RWPE2 (cell line): ENCODE results near the gene FBRSL1.

Experiments
- ATAC-seq: fragments of 200-7000 bp; cut with Tn5 transposase; 3 replicates; pipeline ENCODE4 v1.9.1; 2021; ENCODE audit warnings: low read depth
- DNase-seq: peaks from one replicate; pipeline ENCODE4 v3.0.0-alpha.2; 2020; ENCODE audit warnings: low spot score
- H3K27ac ChIP-seq: fragments of 450-650 bp; 2 replicates; pipeline ENCODE4 v1.5.1; 2017; ENCODE audit warnings: mild to moderate bottlenecking; ENCODE audit not compliant: poor library complexity, severe bottlenecking
- H3K27me3 ChIP-seq: fragments of 250-450 bp; sonication (Bioruptor Pico); 2 replicates; pipeline ENCODE4 v1.5.1; 2021; ENCODE audit warnings: mild to moderate bottlenecking, moderate library complexity; ENCODE audit not compliant: insufficient read depth, poor library complexity, severe bottlenecking
- H3K36me3 ChIP-seq: fragments of 250-450 bp; sonication (Bioruptor Pico); 2 replicates; pipeline ENCODE4 v1.5.1; 2020; ENCODE audit warnings: low read depth, mild to moderate bottlenecking, moderate library complexity
- H3K4me1 ChIP-seq: fragments of 250-450 bp; sonication (Bioruptor Pico); 2 replicates; pipeline ENCODE4 v1.5.1; 2021; ENCODE audit warnings: mild to moderate bottlenecking, moderate library complexity; ENCODE audit not compliant: insufficient read depth, poor library complexity, severe bottlenecking
- H3K4me3 ChIP-seq: fragments of 250-450 bp; sonication (Bioruptor Pico); 2 replicates; pipeline ENCODE4 v1.5.1; 2021; ENCODE audit warnings: mild to moderate bottlenecking, moderate library complexity; ENCODE audit not compliant: severe bottlenecking
- H3K9me3 ChIP-seq: fragments of 250-450 bp; sonication (Bioruptor Pico); 2 replicates; pipeline ENCODE4 v1.5.1; 2021; ENCODE audit warnings: mild to moderate bottlenecking, moderate library complexity; ENCODE audit not compliant: severe bottlenecking
- CTCF ChIP-seq: fragments of 450-650 bp; IDR thresholded peaks from one replicate; pipeline ENCODE4 v1.5.1; 2017; ENCODE audit warnings: mild to moderate bottlenecking, moderate library complexity; ENCODE audit not compliant: poor library complexity, severe bottlenecking

Gene FBRSL1

GRCh38 chr12:132493482-132494178 is 3.7 kb downstream of the FBRSL1 start:
- Histone ChIP-seq H3K36me3 (peaks cover 5% of the 10 kb centered on the region), H3K27me3 (no peaks in the 10 kb centered on the region), H3K9me3 (no peaks in the 10 kb centered on the region), H3K4me3 (no peak overlapping the region), H3K4me1 (no peaks in the 10 kb centered on the region), H3K27ac (no peak overlapping the region)
- ATAC-seq = no peak
- TF ChIP-seq CTCF = no peak
- DNase-seq = no peak

GRCh38 chr12:132494294-132495164 is 4.6 kb downstream of the FBRSL1 start:
- DNase-seq (no peak), ATAC-seq (no peak)
- TF ChIP-seq CTCF = no peak
- Histone ChIP-seq H3K36me3 (peaks cover 5% of the 10 kb centered on the region), H3K27ac (no peak overlapping the region), H3K9me3 (no peaks in the 10 kb centered on the region), H3K4me1 (no peaks in the 10 kb centered on the region), H3K27me3 (no peaks in the 10 kb centered on the region), H3K4me3 (no peak overlapping the region)

- Histone ChIP-seq H3K27ac (no peak overlapping the region), H3K27me3 (no peaks in the 10 kb centered on the region), H3K4me1 (no peaks in the 10 kb centered on the region), H3K36me3 (peaks cover 5% of the 10 kb centered on the region), H3K4me3 (no peak overlapping the region), H3K9me3 (no peaks in the 10 kb centered on the region)
- TF ChIP-seq CTCF = no peak
- no peak for DNase-seq
- ATAC-seq = no peak
These were observed 5.2 kb downstream of the FBRSL1 start for GRCh38 chr12:132495165-132495544.

- Histone ChIP-seq H3K27me3 (no peaks in the 10 kb centered on the region), H3K4me3 (no peak overlapping the region), H3K4me1 (no peaks in the 10 kb centered on the region), H3K27ac (no peak overlapping the region), H3K9me3 (no peaks in the 10 kb centered on the region), H3K36me3 (peaks cover 5% of the 10 kb centered on the region)
- ATAC-seq = no peak
- TF ChIP-seq CTCF = no peak
- DNase-seq = no peak
These were observed 5.8 kb downstream of the FBRSL1 start for GRCh38 chr12:132495629-132496357.
